SK-N-SH treated with all-trans-retinoic acid at 6 μM for 48 hours (cell line): Measurements from ENCODE around the gene TBXAS1.

Source experiments
- ATAC-seq: fragments of 200-7000 bp; cut with Tn5 transposase; 3 replicates; pipeline ENCODE4 v1.9.1; 2020; ENCODE audit warnings: mild to moderate bottlenecking, moderate library complexity
- ARNTL ChIP-seq: fragments of 450-650 bp; formaldehyde crosslinking; IDR thresholded peaks from 2 replicates; pipeline ENCODE4 v1.5.0; 2020; ENCODE audit warnings: low read depth, mild to moderate bottlenecking, moderate library complexity, borderline replicate concordance
- BACH2 ChIP-seq: fragments of 250-450 bp; sonication (Bioruptor Pico); IDR thresholded peaks from 2 replicates; pipeline ENCODE4 v1.9.0; 2021; ENCODE audit warnings: mild to moderate bottlenecking, borderline replicate concordance
- CSDC2 ChIP-seq: fragments of 250-450 bp; sonication (Bioruptor Pico); IDR thresholded peaks from 2 replicates; pipeline ENCODE4 v1.5.0; 2020; ENCODE audit warnings: mild to moderate bottlenecking, moderate library complexity
- ESRRG ChIP-seq: fragments of 250-450 bp; sonication (Bioruptor Pico); IDR thresholded peaks from 2 replicates; pipeline ENCODE4 v1.6.1; 2021; ENCODE audit warnings: mild to moderate bottlenecking
- GLIS3 ChIP-seq: fragments of 250-450 bp; sonication (Bioruptor Pico); IDR thresholded peaks from 2 replicates; pipeline ENCODE4 v1.5.0; 2020; ENCODE audit warnings: mild to moderate bottlenecking, moderate library complexity
- ISL1 ChIP-seq: fragments of 250-450 bp; sonication (Bioruptor Pico); IDR thresholded peaks from 2 replicates; pipeline ENCODE4 v2.1.2; 2022; ENCODE audit warnings: mild to moderate bottlenecking, moderate library complexity
- OSR1 ChIP-seq: fragments of 250-450 bp; sonication (Bioruptor Pico); IDR thresholded peaks from 2 replicates; pipeline ENCODE4 v1.8.0; 2022; ENCODE audit warnings: moderate library complexity, mild to moderate bottlenecking, inconsistent platforms
- PPARA ChIP-seq: fragments of 250-450 bp; sonication (Bioruptor Pico); IDR thresholded peaks from 2 replicates; pipeline ENCODE4 v1.5.0; 2020; ENCODE audit warnings: mild to moderate bottlenecking, borderline replicate concordance
- RARB ChIP-seq: fragments of 250-450 bp; sonication (Bioruptor Pico); IDR thresholded peaks from 2 replicates; pipeline ENCODE4 v1.8.0; 2021; ENCODE audit warnings: mild to moderate bottlenecking, moderate library complexity
- SNAI2 ChIP-seq: fragments of 250-450 bp; sonication (Bioruptor Pico); IDR thresholded peaks from 2 replicates; pipeline ENCODE4 v1.5.0; 2020; ENCODE audit warnings: mild to moderate bottlenecking, moderate library complexity
- TCF4 ChIP-seq: fragments of 250-450 bp; sonication (Bioruptor Pico); IDR thresholded peaks from 2 replicates; pipeline ENCODE4 v1.8.0; 2021; ENCODE audit warnings: mild to moderate bottlenecking, moderate library complexity, borderline replicate concordance
- TOX ChIP-seq: fragments of 250-450 bp; sonication (Bioruptor Pico); IDR thresholded peaks from 2 replicates; pipeline ENCODE4 v1.8.0; 2021; ENCODE audit warnings: mild to moderate bottlenecking, moderate library complexity, borderline replicate concordance
- ZC3H10 ChIP-seq: fragments of 250-450 bp; sonication (Bioruptor Pico); IDR thresholded peaks from 2 replicates; pipeline ENCODE4 v1.5.1; 2021; ENCODE audit warnings: mild to moderate bottlenecking, moderate library complexity
- ZFP3 ChIP-seq: fragments of 250-450 bp; sonication (Bioruptor Pico); IDR thresholded peaks from 2 replicates; pipeline ENCODE4 v1.5.0; 2020; ENCODE audit warnings: mild to moderate bottlenecking, moderate library complexity
- ZFP30 ChIP-seq: fragments of 450-650 bp; formaldehyde crosslinking; IDR thresholded peaks from 2 replicates; pipeline ENCODE4 v1.5.0; 2022; ENCODE audit warnings: mild to moderate bottlenecking, moderate library complexity
- ZNF565 ChIP-seq: fragments of 450-650 bp; formaldehyde crosslinking; conservative IDR thresholded peaks from 2 replicates; pipeline ENCODE4 v1.5.0; 2020; ENCODE audit warnings: low read depth, mild to moderate bottlenecking, moderate library complexity
- ZNF70 ChIP-seq: fragments of 450-650 bp; formaldehyde crosslinking; IDR thresholded peaks from 2 replicates; pipeline ENCODE4 v1.5.0; 2020; ENCODE audit warnings: mild to moderate bottlenecking, moderate library complexity
- ZNF8 ChIP-seq: fragments of 450-650 bp; formaldehyde crosslinking; IDR thresholded peaks from 2 replicates; pipeline ENCODE4 v1.5.0; 2020; ENCODE audit warnings: mild to moderate bottlenecking, moderate library complexity
- TF ChIP-seq, protein P1 (sequence below): fragments of 250-450 bp; sonication (Bioruptor Pico); IDR thresholded peaks from 2 replicates; pipeline ENCODE4 v1.8.0; 2020; ENCODE audit warnings: mild to moderate bottlenecking, moderate library complexity, borderline replicate concordance
- TF ChIP-seq, protein P2 (sequence below): fragments of 250-450 bp; sonication (Bioruptor Pico); IDR thresholded peaks from 2 replicates; pipeline ENCODE4 v1.5.1; 2021; ENCODE audit warnings: mild to moderate bottlenecking, moderate library complexity
- TF ChIP-seq, protein P3 (sequence below): fragments of 250-450 bp; sonication (Bioruptor Pico); IDR thresholded peaks from 2 replicates; pipeline ENCODE4 v1.5.1; 2020; ENCODE audit warnings: low read depth, mild to moderate bottlenecking, moderate library complexity
- TF ChIP-seq, protein P4 (sequence below): fragments of 250-450 bp; sonication (Bioruptor Pico); IDR thresholded peaks from 2 replicates; pipeline ENCODE4 v1.5.0; 2020; ENCODE audit warnings: mild to moderate bottlenecking, moderate library complexity
- TF ChIP-seq, protein P5 (sequence below): fragments of 250-450 bp; sonication (Bioruptor Pico); IDR thresholded peaks from 2 replicates; pipeline ENCODE4 v1.8.0; 2021; ENCODE audit warnings: low read depth, mild to moderate bottlenecking, moderate library complexity, borderline replicate concordance

TBXAS1 gene

DNA sequence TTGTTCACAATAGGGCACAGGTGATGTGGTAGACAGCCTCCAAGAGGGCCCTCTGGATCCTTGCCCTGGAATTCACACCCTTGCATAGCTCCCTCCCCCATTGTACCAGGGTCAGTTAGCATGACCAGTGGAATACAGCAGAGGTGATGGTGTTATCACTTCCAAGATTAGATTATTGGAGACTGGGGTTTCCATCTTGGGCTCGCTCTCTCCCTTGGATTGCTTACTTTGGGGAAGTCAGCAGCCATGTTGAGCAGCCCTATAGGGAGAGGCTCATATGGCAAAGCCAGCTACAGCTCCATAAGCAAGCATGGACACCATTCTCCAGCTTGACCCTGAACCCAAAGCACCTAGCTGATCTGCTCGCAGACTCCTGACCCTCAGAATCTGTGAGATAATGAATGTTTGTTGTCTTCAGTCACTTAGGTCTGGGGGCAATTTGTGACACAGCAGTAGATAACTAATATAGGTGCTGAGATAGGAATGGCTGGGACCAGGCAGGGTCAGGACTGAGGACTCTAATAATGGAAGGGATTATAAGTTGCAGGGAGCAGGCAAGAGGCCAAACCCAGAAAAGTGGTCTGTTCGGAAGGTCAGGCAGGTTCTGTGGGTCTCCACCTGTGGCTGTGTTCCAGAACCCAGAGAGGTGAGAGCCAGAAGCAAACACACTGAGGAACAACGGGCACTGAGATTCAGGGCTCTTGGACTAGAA, 22.9 kb downstream of the TBXAS1 start:
- TF ChIP-seq, protein P1, sequence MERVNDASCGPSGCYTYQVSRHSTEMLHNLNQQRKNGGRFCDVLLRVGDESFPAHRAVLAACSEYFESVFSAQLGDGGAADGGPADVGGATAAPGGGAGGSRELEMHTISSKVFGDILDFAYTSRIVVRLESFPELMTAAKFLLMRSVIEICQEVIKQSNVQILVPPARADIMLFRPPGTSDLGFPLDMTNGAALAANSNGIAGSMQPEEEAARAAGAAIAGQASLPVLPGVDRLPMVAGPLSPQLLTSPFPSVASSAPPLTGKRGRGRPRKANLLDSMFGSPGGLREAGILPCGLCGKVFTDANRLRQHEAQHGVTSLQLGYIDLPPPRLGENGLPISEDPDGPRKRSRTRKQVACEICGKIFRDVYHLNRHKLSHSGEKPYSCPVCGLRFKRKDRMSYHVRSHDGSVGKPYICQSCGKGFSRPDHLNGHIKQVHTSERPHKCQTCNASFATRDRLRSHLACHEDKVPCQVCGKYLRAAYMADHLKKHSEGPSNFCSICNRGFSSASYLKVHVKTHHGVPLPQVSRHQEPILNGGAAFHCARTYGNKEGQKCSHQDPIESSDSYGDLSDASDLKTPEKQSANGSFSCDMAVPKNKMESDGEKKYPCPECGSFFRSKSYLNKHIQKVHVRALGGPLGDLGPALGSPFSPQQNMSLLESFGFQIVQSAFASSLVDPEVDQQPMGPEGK (CRISPR knock-in tag): no peak
- TF ChIP-seq TOX (CRISPR knock-in tag) (no peak), OSR1 (CRISPR knock-in tag) (no peak), BACH2 (no peak), ZFP30 (CRISPR knock-in tag) (no peak), ZC3H10 (CRISPR knock-in tag) (no peak), ARNTL (CRISPR knock-in tag) (no peak)
- TF ChIP-seq, all 23 proteins: peak for 0
- no peak for ATAC-seq

DNA sequence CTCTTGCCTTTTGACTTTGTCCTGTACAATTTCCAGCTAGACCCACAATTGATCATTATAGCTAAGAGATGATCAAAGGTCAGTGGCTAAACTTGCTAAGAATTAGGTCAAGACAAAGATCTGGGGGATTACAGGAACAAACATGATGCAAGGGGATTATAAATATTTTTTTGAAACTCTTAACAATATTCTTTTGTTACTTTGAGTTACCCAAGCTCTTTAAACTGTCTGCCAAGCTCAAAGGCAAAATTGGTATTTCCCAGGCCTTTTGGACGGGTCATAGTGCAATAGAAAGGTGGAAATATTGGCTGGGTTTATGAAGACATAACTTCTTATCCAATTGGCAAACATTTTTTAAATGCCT, 23.4 kb downstream of the TBXAS1 start:
- ATAC-seq: no peak
- TF ChIP-seq ARNTL (CRISPR knock-in tag) (no peak), ZFP3 (no peak), RARB (CRISPR knock-in tag) (no peak), BACH2 (no peak), ZNF70 (CRISPR knock-in tag) (no peak), TOX (CRISPR knock-in tag) (no peak), ESRRG (CRISPR knock-in tag) (no peak), ZC3H10 (CRISPR knock-in tag) (no peak), PPARA (CRISPR knock-in tag) (no peak), CSDC2 (CRISPR knock-in tag) (no peak), ISL1 (CRISPR knock-in tag) (no peak), ZNF8 (CRISPR knock-in tag) (no peak)
- TF ChIP-seq, protein P1 (CRISPR knock-in tag): no peak
- TF ChIP-seq, protein P2, sequence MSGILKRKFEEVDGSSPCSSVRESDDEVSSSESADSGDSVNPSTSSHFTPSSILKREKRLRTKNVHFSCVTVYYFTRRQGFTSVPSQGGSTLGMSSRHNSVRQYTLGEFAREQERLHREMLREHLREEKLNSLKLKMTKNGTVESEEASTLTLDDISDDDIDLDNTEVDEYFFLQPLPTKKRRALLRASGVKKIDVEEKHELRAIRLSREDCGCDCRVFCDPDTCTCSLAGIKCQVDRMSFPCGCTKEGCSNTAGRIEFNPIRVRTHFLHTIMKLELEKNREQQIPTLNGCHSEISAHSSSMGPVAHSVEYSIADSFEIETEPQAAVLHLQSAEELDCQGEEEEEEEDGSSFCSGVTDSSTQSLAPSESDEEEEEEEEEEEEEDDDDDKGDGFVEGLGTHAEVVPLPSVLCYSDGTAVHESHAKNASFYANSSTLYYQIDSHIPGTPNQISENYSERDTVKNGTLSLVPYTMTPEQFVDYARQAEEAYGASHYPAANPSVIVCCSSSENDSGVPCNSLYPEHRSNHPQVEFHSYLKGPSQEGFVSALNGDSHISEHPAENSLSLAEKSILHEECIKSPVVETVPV: no peak
- TF ChIP-seq, protein P3, sequence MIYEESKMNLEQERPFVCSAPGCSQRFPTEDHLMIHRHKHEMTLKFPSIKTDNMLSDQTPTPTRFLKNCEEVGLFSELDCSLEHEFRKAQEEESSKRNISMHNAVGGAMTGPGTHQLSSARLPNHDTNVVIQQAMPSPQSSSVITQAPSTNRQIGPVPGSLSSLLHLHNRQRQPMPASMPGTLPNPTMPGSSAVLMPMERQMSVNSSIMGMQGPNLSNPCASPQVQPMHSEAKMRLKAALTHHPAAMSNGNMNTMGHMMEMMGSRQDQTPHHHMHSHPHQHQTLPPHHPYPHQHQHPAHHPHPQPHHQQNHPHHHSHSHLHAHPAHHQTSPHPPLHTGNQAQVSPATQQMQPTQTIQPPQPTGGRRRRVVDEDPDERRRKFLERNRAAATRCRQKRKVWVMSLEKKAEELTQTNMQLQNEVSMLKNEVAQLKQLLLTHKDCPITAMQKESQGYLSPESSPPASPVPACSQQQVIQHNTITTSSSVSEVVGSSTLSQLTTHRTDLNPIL (CRISPR knock-in tag): no peak
- TF ChIP-seq, protein P4, sequence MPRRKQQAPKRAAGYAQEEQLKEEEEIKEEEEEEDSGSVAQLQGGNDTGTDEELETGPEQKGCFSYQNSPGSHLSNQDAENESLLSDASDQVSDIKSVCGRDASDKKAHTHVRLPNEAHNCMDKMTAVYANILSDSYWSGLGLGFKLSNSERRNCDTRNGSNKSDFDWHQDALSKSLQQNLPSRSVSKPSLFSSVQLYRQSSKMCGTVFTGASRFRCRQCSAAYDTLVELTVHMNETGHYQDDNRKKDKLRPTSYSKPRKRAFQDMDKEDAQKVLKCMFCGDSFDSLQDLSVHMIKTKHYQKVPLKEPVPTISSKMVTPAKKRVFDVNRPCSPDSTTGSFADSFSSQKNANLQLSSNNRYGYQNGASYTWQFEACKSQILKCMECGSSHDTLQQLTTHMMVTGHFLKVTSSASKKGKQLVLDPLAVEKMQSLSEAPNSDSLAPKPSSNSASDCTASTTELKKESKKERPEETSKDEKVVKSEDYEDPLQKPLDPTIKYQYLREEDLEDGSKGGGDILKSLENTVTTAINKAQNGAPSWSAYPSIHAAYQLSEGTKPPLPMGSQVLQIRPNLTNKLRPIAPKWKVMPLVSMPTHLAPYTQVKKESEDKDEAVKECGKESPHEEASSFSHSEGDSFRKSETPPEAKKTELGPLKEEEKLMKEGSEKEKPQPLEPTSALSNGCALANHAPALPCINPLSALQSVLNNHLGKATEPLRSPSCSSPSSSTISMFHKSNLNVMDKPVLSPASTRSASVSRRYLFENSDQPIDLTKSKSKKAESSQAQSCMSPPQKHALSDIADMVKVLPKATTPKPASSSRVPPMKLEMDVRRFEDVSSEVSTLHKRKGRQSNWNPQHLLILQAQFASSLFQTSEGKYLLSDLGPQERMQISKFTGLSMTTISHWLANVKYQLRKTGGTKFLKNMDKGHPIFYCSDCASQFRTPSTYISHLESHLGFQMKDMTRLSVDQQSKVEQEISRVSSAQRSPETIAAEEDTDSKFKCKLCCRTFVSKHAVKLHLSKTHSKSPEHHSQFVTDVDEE (CRISPR knock-in tag): no peak

DNA sequence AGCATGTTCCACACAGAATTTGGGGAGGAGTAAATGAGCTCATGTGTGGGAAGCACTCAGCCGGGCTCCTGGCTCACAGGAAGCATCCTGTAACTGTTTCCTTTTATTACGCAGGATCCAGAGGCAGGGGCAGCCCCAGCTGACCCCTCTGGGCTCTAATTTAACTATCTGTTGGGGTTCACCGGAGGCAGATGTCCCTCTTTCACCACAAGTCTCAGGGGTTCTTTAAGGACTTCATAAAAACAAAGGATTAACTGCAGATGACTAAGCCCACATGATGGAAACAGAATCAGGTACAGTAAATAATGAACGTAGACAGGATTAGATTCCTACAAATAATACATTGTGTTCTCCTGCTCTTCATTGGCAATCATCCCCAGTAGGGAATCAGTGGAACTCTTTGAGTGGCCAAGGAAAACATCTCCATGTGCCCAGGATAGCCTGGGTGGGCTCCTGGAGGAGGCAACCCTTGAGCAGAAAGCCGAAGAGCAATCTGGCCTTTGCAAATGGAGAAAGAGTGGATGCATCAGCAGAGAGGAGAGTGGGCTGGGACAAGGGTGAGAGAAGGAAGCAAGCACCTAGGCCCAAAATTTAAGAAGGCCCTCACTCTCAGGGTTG, 24.6 kb downstream of the TBXAS1 start:
- ATAC-seq: no peak
- TF ChIP-seq OSR1 (CRISPR knock-in tag): no peak
- no peak for TF ChIP-seq SNAI2 (CRISPR knock-in tag)
- TF ChIP-seq GLIS3 (CRISPR knock-in tag): no peak
- TF ChIP-seq, protein P5, sequence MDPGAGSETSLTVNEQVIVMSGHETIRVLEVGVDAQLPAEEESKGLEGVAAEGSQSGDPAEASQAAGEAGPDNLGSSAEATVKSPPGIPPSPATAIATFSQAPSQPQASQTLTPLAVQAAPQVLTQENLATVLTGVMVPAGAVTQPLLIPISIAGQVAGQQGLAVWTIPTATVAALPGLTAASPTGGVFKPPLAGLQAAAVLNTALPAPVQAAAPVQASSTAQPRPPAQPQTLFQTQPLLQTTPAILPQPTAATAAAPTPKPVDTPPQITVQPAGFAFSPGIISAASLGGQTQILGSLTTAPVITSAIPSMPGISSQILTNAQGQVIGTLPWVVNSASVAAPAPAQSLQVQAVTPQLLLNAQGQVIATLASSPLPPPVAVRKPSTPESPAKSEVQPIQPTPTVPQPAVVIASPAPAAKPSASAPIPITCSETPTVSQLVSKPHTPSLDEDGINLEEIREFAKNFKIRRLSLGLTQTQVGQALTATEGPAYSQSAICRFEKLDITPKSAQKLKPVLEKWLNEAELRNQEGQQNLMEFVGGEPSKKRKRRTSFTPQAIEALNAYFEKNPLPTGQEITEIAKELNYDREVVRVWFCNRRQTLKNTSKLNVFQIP (CRISPR knock-in tag): no peak
- TF ChIP-seq ZNF70 (CRISPR knock-in tag): no peak
- no peak for TF ChIP-seq ZFP3
- TF ChIP-seq ARNTL (CRISPR knock-in tag): no peak
- TF ChIP-seq, protein P3 (CRISPR knock-in tag): no peak
- no peak for TF ChIP-seq CSDC2 (CRISPR knock-in tag)
- TF ChIP-seq ZFP30 (CRISPR knock-in tag): no peak
- TF ChIP-seq ESRRG (CRISPR knock-in tag): no peak
- TF ChIP-seq ZNF565 (CRISPR knock-in tag): no peak
- no peak for TF ChIP-seq TCF4 (CRISPR knock-in tag)
